Measurements from ENCODE around the gene SLC7A14. TPM values are rescaled to one million over a fixed set of nuclear protein-coding genes. Genes with fewer than 3 reads are reported as not detected.

Gene SLC7A14
- total RNA-seq, 1 donor from 2014 or later, result not detected

DNA sequence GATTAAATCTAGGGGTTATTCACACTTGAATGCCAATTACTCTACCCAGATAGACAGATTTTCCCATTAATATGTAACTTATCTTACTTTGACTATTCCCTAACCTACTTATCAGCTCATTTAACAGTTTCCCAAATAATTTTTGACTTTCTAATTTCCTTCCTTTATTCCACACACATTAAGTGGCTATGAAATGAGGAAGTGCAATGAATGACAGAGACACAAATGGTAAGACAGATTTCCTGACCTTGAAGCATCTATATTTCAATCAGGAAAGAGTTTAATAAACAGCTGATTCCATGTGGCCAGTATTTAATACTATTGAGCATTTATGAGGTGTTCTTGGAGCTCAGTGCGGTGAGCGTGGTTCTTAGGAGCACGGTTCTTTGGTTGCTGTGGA is 78.8 kb downstream of the SLC7A14 start:
- Histone ChIP-seq H3K79me2 (ENCODE audit: low read depth) (no peaks in the 10 kb centered on the region), H2AFZ (replicated peaks) (no peak overlapping the region), H3F3A (ENCODE audit: low read depth) (no peaks in the 10 kb centered on the region), H3K4me2 (no peak overlapping the region), H3K27me3 (no peaks in the 10 kb centered on the region), H3K27ac (no peak overlapping the region), H3K36me3 (no peaks in the 10 kb centered on the region), H3K9ac (no peak overlapping the region), H3K4me3 (no peak overlapping the region), H4K20me1 (ENCODE audit: low read depth) (no peaks in the 10 kb centered on the region), H3K9me3 (ENCODE audit: low read depth) (no peaks in the 10 kb centered on the region), H3K4me1 (no peaks in the 10 kb centered on the region)
- no peak for DNase-seq (ENCODE audit: low spot score)
- Mint-ChIP-seq H3K4me3 (no peak overlapping the region), H3K9me3 (no peaks in the 10 kb centered on the region), H3K27me3 (ENCODE audit: insufficient read depth, low read depth) (peaks cover 2% of the 10 kb centered on the region), H3K36me3 (no peaks in the 10 kb centered on the region), H3K27ac (no peak overlapping the region), H3K4me1 (peaks cover 11% of the 10 kb centered on the region)
- TF ChIP-seq EZH2 (IDR thresholded peaks at IDR 0.05) (no peak), CTCF (IDR thresholded peaks at IDR 0.05) (no peak), EZH2phosphoT487 (IDR thresholded peaks at IDR 0.05) (no peak)

DNA sequence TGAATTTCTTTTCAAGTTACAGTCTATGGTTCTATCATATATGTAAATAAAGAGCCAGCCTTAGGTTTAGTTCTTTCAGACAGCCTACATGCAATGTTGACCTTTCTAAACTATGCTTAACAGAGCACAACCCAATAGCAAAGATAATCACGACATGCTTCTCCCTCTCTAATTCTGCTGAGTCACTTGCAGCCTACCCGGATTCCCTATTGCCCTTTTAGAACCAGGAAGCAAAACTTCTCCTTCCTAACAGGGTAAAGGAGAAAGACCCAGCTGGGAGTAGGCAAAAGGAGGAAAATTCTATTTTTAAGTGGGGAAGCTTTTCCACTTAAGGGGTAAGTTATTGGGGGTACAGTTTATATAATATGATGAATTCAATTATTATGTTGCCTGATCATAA is 79.3 kb downstream of the SLC7A14 start:
- H3K9ac ChIP-seq, result no peak overlapping the region
- Mint-ChIP-seq H3K27ac (no peak overlapping the region), H3K9me3 (no peaks in the 10 kb centered on the region), H3K4me3 (no peak overlapping the region), H3K36me3 (no peaks in the 10 kb centered on the region), H3K4me1 (peaks cover 11% of the 10 kb centered on the region), H3K27me3 (ENCODE audit: insufficient read depth, low read depth) (peaks cover 4% of the 10 kb centered on the region)
- H3K27ac ChIP-seq, result no peak overlapping the region
- no peaks in the 10 kb centered on the region for H3F3A ChIP-seq (ENCODE audit: low read depth)
- no peaks in the 10 kb centered on the region for H4K20me1 ChIP-seq (ENCODE audit: low read depth)
- H3K27me3 ChIP-seq, result no peaks in the 10 kb centered on the region
- no peaks in the 10 kb centered on the region for H3K79me2 ChIP-seq (ENCODE audit: low read depth)
- H3K4me2 ChIP-seq, result no peak overlapping the region
- H3K36me3 ChIP-seq, result no peaks in the 10 kb centered on the region
- TF ChIP-seq CTCF (IDR thresholded peaks at IDR 0.05), result no peak
- no peak for TF ChIP-seq EZH2phosphoT487 (IDR thresholded peaks at IDR 0.05)
- no peak for TF ChIP-seq EZH2 (IDR thresholded peaks at IDR 0.05)
- DNase-seq (ENCODE audit: low spot score), result no peak
- H3K4me3 ChIP-seq, result no peak overlapping the region
- no peak overlapping the region for H2AFZ ChIP-seq (replicated peaks)
- no peaks in the 10 kb centered on the region for H3K9me3 ChIP-seq (ENCODE audit: low read depth)
- H3K4me1 ChIP-seq, result no peaks in the 10 kb centered on the region

DNA sequence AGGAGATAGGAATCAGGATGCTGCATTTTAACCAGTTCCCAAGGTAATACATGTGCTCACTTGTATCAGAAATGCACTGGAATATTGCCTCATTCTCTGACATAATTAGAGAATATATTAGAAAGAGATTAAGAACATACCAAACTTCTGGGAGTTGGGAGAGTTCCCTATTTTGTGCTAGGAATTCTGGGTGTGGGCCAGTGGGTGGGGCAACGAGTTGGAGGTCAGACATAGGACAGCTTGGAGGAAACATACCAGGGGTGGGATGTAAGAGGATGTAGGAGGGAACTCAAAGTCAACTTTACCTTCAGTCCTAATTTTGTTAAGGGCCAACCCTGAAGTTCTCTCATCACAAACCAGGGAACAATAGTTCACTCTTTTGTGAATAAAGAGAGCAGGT is 83.6 kb downstream of the SLC7A14 start:
- H4K20me1 ChIP-seq (ENCODE audit: low read depth), result no peaks in the 10 kb centered on the region
- Mint-ChIP-seq H3K9me3 (no peaks in the 10 kb centered on the region), H3K27me3 (ENCODE audit: insufficient read depth, low read depth) (peaks cover 3% of the 10 kb centered on the region), H3K36me3 (no peaks in the 10 kb centered on the region), H3K27ac (no peak overlapping the region), H3K4me1 (peaks cover 10% of the 10 kb centered on the region), H3K4me3 (no peak overlapping the region)
- H3K4me3 ChIP-seq, result no peak overlapping the region
- H3K27ac ChIP-seq, result no peak overlapping the region
- no peaks in the 10 kb centered on the region for H3K36me3 ChIP-seq
- no peaks in the 10 kb centered on the region for H3K27me3 ChIP-seq
- no peak overlapping the region for H2AFZ ChIP-seq (replicated peaks)
- H3K4me1 ChIP-seq, result no peaks in the 10 kb centered on the region
- TF ChIP-seq CTCF (IDR thresholded peaks at IDR 0.05) (no peak), EZH2phosphoT487 (IDR thresholded peaks at IDR 0.05) (no peak), EZH2 (IDR thresholded peaks at IDR 0.05) (no peak)
- H3K4me2 ChIP-seq, result no peak overlapping the region
- no peaks in the 10 kb centered on the region for H3K79me2 ChIP-seq (ENCODE audit: low read depth)
- no peaks in the 10 kb centered on the region for H3K9me3 ChIP-seq (ENCODE audit: low read depth)
- no peak for DNase-seq (ENCODE audit: low spot score)
- no peak overlapping the region for H3K9ac ChIP-seq
- no peaks in the 10 kb centered on the region for H3F3A ChIP-seq (ENCODE audit: low read depth)

Data from neural progenitor cell (in vitro differentiated cells).